ENCODE results near the gene LRRC25.
"Not testable (repeated sequence)": the region's sequence is repeated elsewhere in the genome, so short reads cannot be mapped to it uniquely, and the experiment has no call there.

DNA sequence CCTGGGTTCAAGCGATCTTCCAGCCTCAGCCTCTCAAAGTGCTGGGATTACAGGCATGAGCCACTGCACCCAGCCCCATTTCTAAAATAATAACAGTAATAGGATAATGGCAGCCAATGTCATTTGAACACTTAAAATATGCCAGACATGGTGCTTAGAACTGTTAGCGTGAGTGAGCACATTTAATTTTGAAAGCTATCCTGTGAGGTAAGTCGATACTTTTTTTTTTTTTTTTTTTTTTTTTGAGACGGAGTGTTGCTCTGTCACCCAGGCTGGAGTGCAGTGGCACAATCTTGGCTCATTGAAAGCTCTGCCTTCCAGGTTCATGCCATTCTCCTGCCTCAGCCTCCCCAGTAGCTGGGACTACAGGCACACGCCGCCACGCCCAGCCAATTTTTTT lies 42.7 kb downstream of the LRRC25 start:
- TF ChIP-seq, protein P1, sequence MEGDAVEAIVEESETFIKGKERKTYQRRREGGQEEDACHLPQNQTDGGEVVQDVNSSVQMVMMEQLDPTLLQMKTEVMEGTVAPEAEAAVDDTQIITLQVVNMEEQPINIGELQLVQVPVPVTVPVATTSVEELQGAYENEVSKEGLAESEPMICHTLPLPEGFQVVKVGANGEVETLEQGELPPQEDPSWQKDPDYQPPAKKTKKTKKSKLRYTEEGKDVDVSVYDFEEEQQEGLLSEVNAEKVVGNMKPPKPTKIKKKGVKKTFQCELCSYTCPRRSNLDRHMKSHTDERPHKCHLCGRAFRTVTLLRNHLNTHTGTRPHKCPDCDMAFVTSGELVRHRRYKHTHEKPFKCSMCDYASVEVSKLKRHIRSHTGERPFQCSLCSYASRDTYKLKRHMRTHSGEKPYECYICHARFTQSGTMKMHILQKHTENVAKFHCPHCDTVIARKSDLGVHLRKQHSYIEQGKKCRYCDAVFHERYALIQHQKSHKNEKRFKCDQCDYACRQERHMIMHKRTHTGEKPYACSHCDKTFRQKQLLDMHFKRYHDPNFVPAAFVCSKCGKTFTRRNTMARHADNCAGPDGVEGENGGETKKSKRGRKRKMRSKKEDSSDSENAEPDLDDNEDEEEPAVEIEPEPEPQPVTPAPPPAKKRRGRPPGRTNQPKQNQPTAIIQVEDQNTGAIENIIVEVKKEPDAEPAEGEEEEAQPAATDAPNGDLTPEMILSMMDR (IDR thresholded peaks at IDR 0.05): not testable (repeated sequence)
- not testable (repeated sequence) for TF ChIP-seq POLR2AphosphoS5 (IDR thresholded peaks at IDR 0.05)

Measured in prostate gland (tissue), 2 donors.